HepG2 (cell line): ENCODE data around the gene ANKRD29. TPM values are rescaled to one million over a fixed set of nuclear protein-coding genes. Genes with fewer than 3 reads are reported as not detected.
A peak's percentile ranks its signal among the peaks of the same experiment; 100 is the strongest.

ENCODE experiments used
- ADNP ChIP-seq: sonication (generic); formaldehyde crosslinking; IDR thresholded peaks from 2 replicates; pipeline ENCODE4 v1.4.0; 2020; ENCODE audit warnings: missing genetic modification reagents
- EZH2 ChIP-seq: conservative IDR thresholded peaks from 2 replicates; pipeline ENCODE4 v1.6.1; 2012; ENCODE audit warnings: mild to moderate bottlenecking, low read depth, low read length, moderate library complexity
- GFI1 ChIP-seq: sonication (generic); formaldehyde crosslinking; IDR thresholded peaks from 2 replicates; pipeline ENCODE4 v1.5.0; 2020; ENCODE audit warnings: missing genetic modification reagents, mild to moderate bottlenecking, borderline replicate concordance
- HDAC6 ChIP-seq: fragments of 200-600 bp; sonication (generic); IDR thresholded peaks from 2 replicates; pipeline ENCODE4 v1.7.0; 2017; ENCODE audit warnings: mild to moderate bottlenecking, antibody characterized with exemption, low read length, low read depth
- JUND ChIP-seq: sonication (generic); formaldehyde crosslinking; IDR thresholded peaks from 2 replicates; pipeline ENCODE4 v1.8.0; 2022; ENCODE audit warnings: mild to moderate bottlenecking, missing genetic modification reagents
- MTA1 ChIP-seq: sonication (generic); formaldehyde crosslinking; IDR thresholded peaks from 2 replicates; pipeline ENCODE4 v1.4.0; 2020; ENCODE audit warnings: missing genetic modification reagents, mild to moderate bottlenecking, borderline replicate concordance
- ONECUT2 ChIP-seq: sonication (generic); formaldehyde crosslinking; IDR thresholded peaks from 2 replicates; pipeline ENCODE4 v1.4.0; 2020; ENCODE audit warnings: missing genetic modification reagents
- PHB2 ChIP-seq: fragments of 450-650 bp; IDR thresholded peaks from 2 replicates; pipeline ENCODE4 v1.6.1; 2018; ENCODE audit not compliant: partially characterized antibody
- POGZ ChIP-seq: sonication (generic); formaldehyde crosslinking; IDR thresholded peaks from 2 replicates; pipeline ENCODE4 v1.4.0; 2020; ENCODE audit warnings: mild to moderate bottlenecking, missing genetic modification reagents
- RARG ChIP-seq: sonication (generic); formaldehyde crosslinking; IDR thresholded peaks from 2 replicates; pipeline ENCODE4 v1.4.0; 2020; ENCODE audit warnings: low read depth, mild to moderate bottlenecking, missing genetic modification reagents
- RXRA ChIP-seq: sonication (generic); formaldehyde crosslinking; IDR thresholded peaks from 2 replicates; pipeline ENCODE4 v1.5.1; 2020; ENCODE audit warnings: missing genetic modification reagents
- THYN1 ChIP-seq: sonication (generic); formaldehyde crosslinking; IDR thresholded peaks from 2 replicates; pipeline ENCODE4 v1.8.1; 2023; ENCODE audit warnings: low read depth, mild to moderate bottlenecking, moderate library complexity, missing genetic modification reagents, borderline replicate concordance
- TOPORS ChIP-seq: sonication (generic); formaldehyde crosslinking; IDR thresholded peaks from 2 replicates; pipeline ENCODE4 v1.8.0; 2023; ENCODE audit warnings: mild to moderate bottlenecking, missing genetic modification reagents
- TRAFD1 ChIP-seq: sonication (generic); formaldehyde crosslinking; IDR thresholded peaks from 2 replicates; pipeline ENCODE4 v1.5.1; 2020; ENCODE audit warnings: missing genetic modification reagents, mild to moderate bottlenecking, borderline replicate concordance
- U2AF1 ChIP-seq: fragments of 200-400 bp; formaldehyde crosslinking; optimal IDR thresholded peaks from 2 replicates; pipeline ENCODE3; 2017; ENCODE audit warnings: mild to moderate bottlenecking, low read depth, low read length
- ZBTB4 ChIP-seq: sonication (generic); formaldehyde crosslinking; IDR thresholded peaks from 2 replicates; pipeline ENCODE4 v1.4.0; 2020; ENCODE audit warnings: missing genetic modification reagents, mild to moderate bottlenecking, borderline replicate concordance
- ZFP90 ChIP-seq: sonication (generic); formaldehyde crosslinking; IDR thresholded peaks from 2 replicates; pipeline ENCODE4 v1.8.0; 2022; ENCODE audit warnings: missing genetic modification reagents, mild to moderate bottlenecking, inconsistent platforms, borderline replicate concordance
- ZNF335 ChIP-seq: sonication (generic); formaldehyde crosslinking; IDR thresholded peaks from 2 replicates; pipeline ENCODE4 v1.4.0; 2020; ENCODE audit warnings: missing genetic modification reagents
- ZNF7 ChIP-seq: IDR thresholded peaks from 2 replicates; pipeline ENCODE4 v1.6.1; 2016; ENCODE audit warnings: missing biosample characterization, missing genetic modification reagents
- ZNF891 ChIP-seq: sonication (generic); formaldehyde crosslinking; IDR thresholded peaks from 2 replicates; pipeline ENCODE4 v1.5.0; 2020; ENCODE audit warnings: mild to moderate bottlenecking, missing genetic modification reagents
- polyA plus RNA-seq, 8 experiments: library from polyadenylated mRNA; depleted of rRNA in 3 of 8; stranded (reverse) in 7 of 8; unstranded in 1 of 8; fragments of >200 nt; fragmentation: Illumina TruSeq in 4 of 8; extraction: Trizol in 4 of 8; gene quantifications; 2 replicates each; pipeline versions ENCODE4 v1.2.1 to v1.2.3, GENCODE V29; 2011 to 2016; ENCODE audit warnings: low read depth in 4 of 8, missing spikeins in 1 of 8, mixed read lengths in 1 of 8; ENCODE audit not compliant: insufficient read depth in 1 of 8
- total RNA-seq, 5 experiments: library from RNA; depleted of rRNA; stranded (reverse); fragments of >200 nt; fragmentation: Illumina TruSeq; extraction: Trizol; gene quantifications; 2 replicates each; pipeline ENCODE4 v1.2.3, GENCODE V29; 2016; ENCODE audit warnings: low read depth in 1 of 5
- TF ChIP-seq, protein P1 (sequence below): sonication (generic); formaldehyde crosslinking; conservative IDR thresholded peaks from 2 replicates; pipeline ENCODE4 v1.4.0; 2020; ENCODE audit warnings: mild to moderate bottlenecking, missing genetic modification reagents, moderate library complexity

Gene ANKRD29
- total and polyA plus RNA-seq, 2 of the 13 experiments (the other 11 are each of a cell fraction or from before 2014, with no cell fraction given): not detected

GRCh38 chr18:23556145-23556780, 106.4 kb downstream of the ANKRD29 start (continued):
- TF ChIP-seq, protein P1, sequence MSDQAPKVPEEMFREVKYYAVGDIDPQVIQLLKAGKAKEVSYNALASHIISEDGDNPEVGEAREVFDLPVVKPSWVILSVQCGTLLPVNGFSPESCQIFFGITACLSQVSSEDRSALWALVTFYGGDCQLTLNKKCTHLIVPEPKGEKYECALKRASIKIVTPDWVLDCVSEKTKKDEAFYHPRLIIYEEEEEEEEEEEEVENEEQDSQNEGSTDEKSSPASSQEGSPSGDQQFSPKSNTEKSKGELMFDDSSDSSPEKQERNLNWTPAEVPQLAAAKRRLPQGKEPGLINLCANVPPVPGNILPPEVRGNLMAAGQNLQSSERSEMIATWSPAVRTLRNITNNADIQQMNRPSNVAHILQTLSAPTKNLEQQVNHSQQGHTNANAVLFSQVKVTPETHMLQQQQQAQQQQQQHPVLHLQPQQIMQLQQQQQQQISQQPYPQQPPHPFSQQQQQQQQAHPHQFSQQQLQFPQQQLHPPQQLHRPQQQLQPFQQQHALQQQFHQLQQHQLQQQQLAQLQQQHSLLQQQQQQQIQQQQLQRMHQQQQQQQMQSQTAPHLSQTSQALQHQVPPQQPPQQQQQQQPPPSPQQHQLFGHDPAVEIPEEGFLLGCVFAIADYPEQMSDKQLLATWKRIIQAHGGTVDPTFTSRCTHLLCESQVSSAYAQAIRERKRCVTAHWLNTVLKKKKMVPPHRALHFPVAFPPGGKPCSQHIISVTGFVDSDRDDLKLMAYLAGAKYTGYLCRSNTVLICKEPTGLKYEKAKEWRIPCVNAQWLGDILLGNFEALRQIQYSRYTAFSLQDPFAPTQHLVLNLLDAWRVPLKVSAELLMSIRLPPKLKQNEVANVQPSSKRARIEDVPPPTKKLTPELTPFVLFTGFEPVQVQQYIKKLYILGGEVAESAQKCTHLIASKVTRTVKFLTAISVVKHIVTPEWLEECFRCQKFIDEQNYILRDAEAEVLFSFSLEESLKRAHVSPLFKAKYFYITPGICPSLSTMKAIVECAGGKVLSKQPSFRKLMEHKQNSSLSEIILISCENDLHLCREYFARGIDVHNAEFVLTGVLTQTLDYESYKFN (CRISPR knock-in tag): peak; percentile 99
- TF ChIP-seq THYN1 (CRISPR knock-in tag): no peak
- no peak for TF ChIP-seq HDAC6
- peak; percentile 93 for TF ChIP-seq RXRA (CRISPR knock-in tag)
- 0 out of 2 replicates have a peak, but pooled peaks have one; percentile 75 for TF ChIP-seq TRAFD1 (CRISPR knock-in tag)
- TF ChIP-seq POGZ (CRISPR knock-in tag): peak; percentile 94
- peak; percentile 88 for TF ChIP-seq MTA1 (CRISPR knock-in tag)
- peak; percentile 77 for TF ChIP-seq U2AF1
- peak; percentile 87 for TF ChIP-seq TOPORS (CRISPR knock-in tag)
- TF ChIP-seq PHB2: no peak
- 0 out of 2 replicates have a peak, but pooled peaks have one; percentile 12 for TF ChIP-seq ZNF335
- TF ChIP-seq EZH2: no peak
- peak; percentile 42; the same call in 1 of the 2 replicates for TF ChIP-seq ZBTB4 (CRISPR knock-in tag)
- no peak for TF ChIP-seq ONECUT2 (CRISPR knock-in tag)
- TF ChIP-seq ADNP (CRISPR knock-in tag): 0 out of 2 replicates have a peak, but pooled peaks have one; percentile 38
- no peak; the same call in 1 of the 2 replicates for TF ChIP-seq ZFP90 (CRISPR knock-in tag)
- TF ChIP-seq GFI1 (CRISPR knock-in tag): no peak
- TF ChIP-seq JUND: 0 out of 2 replicates have a peak, but pooled peaks have one; percentile 49
- peak; percentile 87 for TF ChIP-seq ZNF7 (CRISPR knock-in tag)
- no peak for TF ChIP-seq RARG (CRISPR knock-in tag)
- peak; percentile 54; the same call in 1 of the 2 replicates for TF ChIP-seq ZNF891 (CRISPR knock-in tag)
